HCT116 (cell line): ENCODE measurements around the gene EXD3. TPM values are rescaled to one million over a fixed set of nuclear protein-coding genes. Genes with fewer than 3 reads are reported as not detected.

Source experiments
- ATAC-seq: fragments of 200-7000 bp; cut with Tn5 transposase; 2 replicates; pipeline ENCODE4 v1.9.1; 2020; ENCODE audit warnings: mild to moderate bottlenecking, moderate library complexity
- BruUV-seq: library from RNA; stranded (reverse); fragments of 400-500 nt; replicated peaks from 2 replicates; lab custom pipeline; 2021; lab: Mats Ljungman, UMichigan
- CTCF ChIA-PET: fragments of 300-600 bp; sonication (Branson Sonifier 250); formaldehyde crosslinking; loops from one replicate; lab custom pipeline; 2021; ENCODE audit warnings: antibody characterized with exemption; lab: Charles Lee
- POLR2A ChIA-PET: fragments of 300-600, 350-600 bp; sonication (Branson Sonifier 250); formaldehyde crosslinking; loops from one replicate; lab custom pipeline; 2021; ENCODE audit warnings: antibody characterized with exemption; lab: Charles Lee
- RAD21 ChIA-PET, 2 experiments: fragments of 300-600 bp; sonication (Branson Sonifier 250); formaldehyde crosslinking; loops; one replicate each; lab custom pipeline; 2023; ENCODE audit warnings: low total read pairs in 2 of 2; ENCODE audit not compliant: uncharacterized antibody in 2 of 2, unreplicated experiment in 2 of 2, low non-redundant PET in 1 of 2; lab: Charles Lee
- DNase-seq: peaks from one replicate; pipeline ENCODE4 v3.0.0-alpha.2; 2010; ENCODE audit warnings: low read depth, low spot score
- H2AFZ ChIP-seq: fragments of 200-600 bp; shearing (Covaris generic), sonication (generic); 2 replicates; pipeline ENCODE4 v1.6.1; 2017; ENCODE audit warnings: low read depth, mixed run types, mixed read lengths, antibody characterized with exemption, low read length; ENCODE audit not compliant: poor library complexity, severe bottlenecking
- H3K27ac ChIP-seq: 2 replicates; pipeline ENCODE4 v1.5.1; 2012; ENCODE audit warnings: low read depth, low read length
- H3K27me3 ChIP-seq: fragments of 200-600 bp; sonication (generic); 2 replicates; pipeline ENCODE4 v1.6.1; 2016; ENCODE audit warnings: mixed run types, low read length, mixed read lengths; ENCODE audit not compliant: insufficient read depth
- H3K36me3 ChIP-seq, 2 experiments: fragments of 200-500 bp in 1 of 2; fragments of 200-600 bp in 1 of 2; sonication (Bioruptor generic) in 1 of 2; sonication (generic) in 1 of 2; 2 replicates each; pipeline versions ENCODE4 v1.5.1 to v1.6.1; 2014 to 2016; ENCODE audit warnings: low read length in 2 of 2, inconsistent platforms in 1 of 2, mixed read lengths in 1 of 2, mixed run types in 1 of 2; ENCODE audit not compliant: insufficient read depth in 2 of 2, control insufficient read depth in 1 of 2
- H3K4me1 ChIP-seq, 2 experiments: fragments of 200-600 bp in 1 of 2; sonication (generic) in 1 of 2; 2 replicates each; pipeline versions ENCODE4 v1.5.1 to v1.6.1; 2012 to 2017; ENCODE audit warnings: low read length in 2 of 2, inconsistent platforms in 1 of 2, mild to moderate bottlenecking in 1 of 2, mixed read lengths in 1 of 2, mixed run types in 1 of 2, moderate library complexity in 1 of 2; ENCODE audit not compliant: insufficient read depth in 2 of 2, control insufficient read depth in 1 of 2
- H3K4me2 ChIP-seq: fragments of 200-600 bp; sonication (generic); 2 replicates; pipeline ENCODE4 v1.6.1; 2017; ENCODE audit warnings: mixed run types, low read length, mixed read lengths
- H3K4me3 ChIP-seq, 2 experiments: fragments of 200-600 bp in 1 of 2; sonication (generic) in 1 of 2; replicated peaks in 1 of 2; 2 replicates each; pipeline ENCODE4 v1.5.1; 2011 to 2016; ENCODE audit warnings: low read length in 2 of 2, control low read depth in 1 of 2, low read depth in 1 of 2, mild to moderate bottlenecking in 1 of 2, mixed read lengths in 1 of 2, mixed run types in 1 of 2
- H3K79me2 ChIP-seq: fragments of 200-600 bp; sonication (generic); 2 replicates; pipeline ENCODE4 v1.6.1; 2017; ENCODE audit warnings: mild to moderate bottlenecking, mixed run types, low read length, moderate library complexity, mixed read lengths; ENCODE audit not compliant: insufficient read depth
- H3K9ac ChIP-seq: fragments of 200-600 bp; sonication (generic); 2 replicates; pipeline ENCODE4 v1.6.1; 2016; ENCODE audit warnings: low read length, mixed read lengths
- H3K9me2 ChIP-seq: fragments of 200-600 bp; sonication (generic), shearing (Covaris generic); 2 replicates; pipeline ENCODE4 v1.6.1; 2017; ENCODE audit warnings: mixed run types, mild to moderate bottlenecking, moderate library complexity; ENCODE audit not compliant: insufficient read depth
- H3K9me3 ChIP-seq, 2 experiments: fragments of 200-500 bp in 1 of 2; fragments of 200-600 bp in 1 of 2; sonication (Bioruptor generic) in 1 of 2; sonication (generic) in 1 of 2; 2 replicates each; pipeline ENCODE4 v1.6.1; 2014 to 2017; ENCODE audit warnings: low read length in 2 of 2, mixed read lengths in 2 of 2, inconsistent platforms in 1 of 2, low read depth in 1 of 2, mild to moderate bottlenecking in 1 of 2, mixed run types in 1 of 2, moderate library complexity in 1 of 2; ENCODE audit not compliant: control insufficient read depth in 1 of 2, insufficient read depth in 1 of 2
- H4K20me1 ChIP-seq: fragments of 200-600 bp; sonication (generic), shearing (Covaris generic); 2 replicates; pipeline ENCODE4 v1.6.1; 2017; ENCODE audit warnings: mixed run types, mild to moderate bottlenecking, moderate library complexity; ENCODE audit not compliant: insufficient read depth
- FOSL1 ChIP-seq: IDR thresholded peaks from 2 replicates; pipeline ENCODE4 v1.6.1; 2012; ENCODE audit warnings: low read depth
- TCF7L2 ChIP-seq: IDR thresholded peaks from 2 replicates; pipeline ENCODE4 v1.7.0; 2011; ENCODE audit warnings: borderline replicate concordance, inconsistent platforms; ENCODE audit not compliant: insufficient read depth, insufficient read length; ENCODE audit errors: extremely low read depth
- ZFX ChIP-seq: fragments of 450-650 bp; IDR thresholded peaks from 2 replicates; pipeline ENCODE4 v1.6.1; 2017
- intact Hi-C: fragments of 100-400 bp; cut with micrococcal nuclease; formaldehyde crosslinking; loops from 2 replicates; pipeline ENCODE4 v1.10.0; 2022
- total RNA-seq: library from RNA; stranded (reverse); gene quantifications from one replicate; pipeline ENCODE4 v1.2.1, GENCODE V29; 2021; ENCODE audit not compliant: unreplicated experiment
- TF ChIP-seq, protein P1 (sequence below), 3 experiments: fragments of 200-600 bp in 1 of 3; sonication (generic) in 1 of 3; IDR thresholded peaks in 2 of 3; conservative IDR thresholded peaks in 1 of 3; 2 replicates each; pipeline ENCODE4 v1.5.1; 2012 to 2017; ENCODE audit warnings: low read depth in 2 of 3, low read length in 2 of 3, antibody characterized with exemption in 1 of 3, borderline replicate concordance in 1 of 3, control low read depth in 1 of 3, mild to moderate bottlenecking in 1 of 3, mixed read lengths in 1 of 3, mixed run types in 1 of 3, moderate library complexity in 1 of 3; ENCODE audit not compliant: insufficient read depth in 1 of 3

The EXD3 gene
- total RNA-seq, 1 experiment from 2014 or later = 25.4 TPM

DNA sequence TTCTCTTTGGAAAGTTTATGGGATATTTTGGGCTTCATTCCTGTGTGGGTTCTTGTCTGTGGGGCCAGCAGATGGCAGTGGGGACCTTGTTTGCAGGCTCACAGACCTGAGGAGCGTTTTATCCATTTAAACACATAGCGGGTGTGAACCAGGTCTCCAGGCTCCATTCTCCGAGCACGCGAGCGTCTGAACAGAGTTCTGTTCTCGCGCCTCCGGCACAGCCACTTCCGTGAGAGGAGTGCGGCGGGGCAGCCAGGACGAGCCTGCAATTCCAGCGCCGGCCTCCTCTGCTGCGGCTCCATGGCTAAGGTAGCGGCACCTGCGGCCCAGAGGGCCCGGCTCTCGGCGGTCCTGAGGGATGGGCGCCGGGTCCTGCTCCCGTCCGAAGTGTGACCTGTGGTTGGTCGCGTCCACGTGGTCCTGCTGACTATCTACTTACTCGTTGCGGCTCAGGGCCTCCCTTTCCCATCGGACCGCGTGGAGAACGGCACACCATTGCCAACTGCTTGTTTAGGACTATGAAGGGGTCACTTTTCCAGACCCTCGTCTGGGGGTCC, 128.2 kb downstream of the EXD3 start:
- peak; percentile 37 for ATAC-seq
- POLR2A ChIA-PET = no interaction called here
- peak overlapping the region; percentile 46 for H3K9ac ChIP-seq

More for the DNA sequence above, 128.2 kb downstream of the EXD3 start:
- H3K9me2 ChIP-seq = no peaks in the 10 kb centered on the region
- H3K4me3 ChIP-seq = peak overlapping the region; percentile 7 to 51; a peak in 1 of 4 replicates
- H3K4me2 ChIP-seq = peak overlapping the region; percentile 80
- intact Hi-C loops = loop anchor here (2.0 to 5.0 kb wide), 2 partner anchors 128 to 150 kb away; partner anchors contain the start of genes EXD3 and NOXA1
- no peaks in the 10 kb centered on the region for H3K36me3 ChIP-seq
- no peak overlapping the region for H2AFZ ChIP-seq
- peaks cover under 1% of the 10 kb centered on the region; the same call in 1 of the 2 replicates for H3K79me2 ChIP-seq
- H3K27ac ChIP-seq = peak overlapping the region; percentile 34
- H3K9me3 ChIP-seq = no peaks in the 10 kb centered on the region
- ChIA-PET RAD21 (no interaction called here), CTCF (interaction anchor here (0.8 to 1.0 kb wide), 3 partner anchors 10 to 128 kb away, joined by 3 to 5 read pairs (median 4); partner anchors contain the start of genes EXD3 and NOXA1)
- DNase-seq = no peak
- no peaks in the 10 kb centered on the region; the same call in 1 of the 2 replicates for H4K20me1 ChIP-seq
- no peaks in the 10 kb centered on the region for H3K27me3 ChIP-seq
- BruUV-seq = no TSS peak
- TF ChIP-seq FOSL1 = no peak
- TF ChIP-seq ZFX = peak; percentile 62; the same call in 1 of the 2 replicates
- TF ChIP-seq TCF7L2 = no peak
- TF ChIP-seq, protein P1, sequence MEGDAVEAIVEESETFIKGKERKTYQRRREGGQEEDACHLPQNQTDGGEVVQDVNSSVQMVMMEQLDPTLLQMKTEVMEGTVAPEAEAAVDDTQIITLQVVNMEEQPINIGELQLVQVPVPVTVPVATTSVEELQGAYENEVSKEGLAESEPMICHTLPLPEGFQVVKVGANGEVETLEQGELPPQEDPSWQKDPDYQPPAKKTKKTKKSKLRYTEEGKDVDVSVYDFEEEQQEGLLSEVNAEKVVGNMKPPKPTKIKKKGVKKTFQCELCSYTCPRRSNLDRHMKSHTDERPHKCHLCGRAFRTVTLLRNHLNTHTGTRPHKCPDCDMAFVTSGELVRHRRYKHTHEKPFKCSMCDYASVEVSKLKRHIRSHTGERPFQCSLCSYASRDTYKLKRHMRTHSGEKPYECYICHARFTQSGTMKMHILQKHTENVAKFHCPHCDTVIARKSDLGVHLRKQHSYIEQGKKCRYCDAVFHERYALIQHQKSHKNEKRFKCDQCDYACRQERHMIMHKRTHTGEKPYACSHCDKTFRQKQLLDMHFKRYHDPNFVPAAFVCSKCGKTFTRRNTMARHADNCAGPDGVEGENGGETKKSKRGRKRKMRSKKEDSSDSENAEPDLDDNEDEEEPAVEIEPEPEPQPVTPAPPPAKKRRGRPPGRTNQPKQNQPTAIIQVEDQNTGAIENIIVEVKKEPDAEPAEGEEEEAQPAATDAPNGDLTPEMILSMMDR (IDR thresholded peaks at IDR 0.05 in 2 of 3, conservative IDR thresholded peaks at IDR 0.05 in 1 of 3; ENCODE audit: borderline replicate concordance in 1 of 3, insufficient read depth in 1 of 3, low read depth in 2 of 3, low read length in 2 of 3) = peak in 1 of 3 experiments; percentile 39; a peak in 2 of 6 replicates
- TF ChIP-seq, all 23 proteins: peak for 2
- peaks cover 23 to 51% of the 10 kb centered on the region in 2 experiments for H3K4me1 ChIP-seq
